ENCODE measurements around the gene NUB1.

GRCh38 chr7:151348970-151349369 lies 7.4 kb downstream of the NUB1 start:
- TF ChIP-seq, protein P1, sequence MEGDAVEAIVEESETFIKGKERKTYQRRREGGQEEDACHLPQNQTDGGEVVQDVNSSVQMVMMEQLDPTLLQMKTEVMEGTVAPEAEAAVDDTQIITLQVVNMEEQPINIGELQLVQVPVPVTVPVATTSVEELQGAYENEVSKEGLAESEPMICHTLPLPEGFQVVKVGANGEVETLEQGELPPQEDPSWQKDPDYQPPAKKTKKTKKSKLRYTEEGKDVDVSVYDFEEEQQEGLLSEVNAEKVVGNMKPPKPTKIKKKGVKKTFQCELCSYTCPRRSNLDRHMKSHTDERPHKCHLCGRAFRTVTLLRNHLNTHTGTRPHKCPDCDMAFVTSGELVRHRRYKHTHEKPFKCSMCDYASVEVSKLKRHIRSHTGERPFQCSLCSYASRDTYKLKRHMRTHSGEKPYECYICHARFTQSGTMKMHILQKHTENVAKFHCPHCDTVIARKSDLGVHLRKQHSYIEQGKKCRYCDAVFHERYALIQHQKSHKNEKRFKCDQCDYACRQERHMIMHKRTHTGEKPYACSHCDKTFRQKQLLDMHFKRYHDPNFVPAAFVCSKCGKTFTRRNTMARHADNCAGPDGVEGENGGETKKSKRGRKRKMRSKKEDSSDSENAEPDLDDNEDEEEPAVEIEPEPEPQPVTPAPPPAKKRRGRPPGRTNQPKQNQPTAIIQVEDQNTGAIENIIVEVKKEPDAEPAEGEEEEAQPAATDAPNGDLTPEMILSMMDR (IDR thresholded peaks at IDR 0.05) = no peak
- TF ChIP-seq POLR2A (IDR thresholded peaks at IDR 0.05) (no peak), EP300 (IDR thresholded peaks at IDR 0.05) (no peak)
